ENCODE measurements around the gene CD46. TPM values are rescaled to one million over a fixed set of nuclear protein-coding genes. Genes with fewer than 3 reads are reported as not detected.
"Not testable (repeated sequence)": the region's sequence is repeated elsewhere in the genome, so short reads cannot be mapped to it uniquely, and the experiment has no call there.

The CD46 gene
- total RNA-seq, 4 donors from 2014 or later, result 153 to 197 (median 174) TPM

- ATAC-seq (ENCODE audit: low FRiP score) (no peak), DNase-seq (ENCODE audit: low spot score) (no peak)
- TF ChIP-seq CTCF (IDR thresholded peaks at IDR 0.05), result no peak
These were observed 4.2 kb downstream of the CD46 start for GRCh38 chr1:207755846-207756693.

- no peak for DNase-seq (ENCODE audit: low spot score)
- no peak for ATAC-seq (ENCODE audit: low FRiP score)
- no peak for TF ChIP-seq CTCF (IDR thresholded peaks at IDR 0.05)
These were observed 10.8 kb downstream of the CD46 start for GRCh38 chr1:207762622-207763021.

- no peak for TF ChIP-seq CTCF (IDR thresholded peaks at IDR 0.05)
- ATAC-seq (ENCODE audit: low FRiP score) (no peak), DNase-seq (ENCODE audit: low spot score) (no peak)
These were observed 11.2 kb downstream of the CD46 start for GRCh38 chr1:207763091-207763490.

DNA sequence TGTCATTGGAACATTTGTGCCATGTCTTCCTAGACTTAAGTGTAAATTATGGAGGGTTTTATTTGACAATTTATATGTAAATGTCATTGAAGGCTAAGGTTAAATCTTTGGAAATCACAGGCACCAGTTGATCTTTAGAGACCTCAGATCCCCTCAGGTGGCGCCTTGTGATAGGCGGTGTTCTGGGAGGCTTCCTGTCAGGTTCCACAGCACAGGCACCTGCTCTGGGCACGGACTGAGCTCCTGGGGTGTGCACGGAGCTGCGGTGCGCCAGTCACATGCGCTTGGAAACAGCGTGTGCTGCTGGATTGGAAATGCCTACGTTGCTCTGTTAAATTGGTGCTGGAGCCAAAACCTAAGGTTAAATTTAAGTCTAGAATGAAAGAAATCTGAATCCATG is 12.1 kb downstream of the CD46 start:
- DNase-seq (ENCODE audit: low spot score), result no peak
- no peak for TF ChIP-seq CTCF (IDR thresholded peaks at IDR 0.05)
- ATAC-seq (ENCODE audit: low FRiP score), result no peak

DNA sequence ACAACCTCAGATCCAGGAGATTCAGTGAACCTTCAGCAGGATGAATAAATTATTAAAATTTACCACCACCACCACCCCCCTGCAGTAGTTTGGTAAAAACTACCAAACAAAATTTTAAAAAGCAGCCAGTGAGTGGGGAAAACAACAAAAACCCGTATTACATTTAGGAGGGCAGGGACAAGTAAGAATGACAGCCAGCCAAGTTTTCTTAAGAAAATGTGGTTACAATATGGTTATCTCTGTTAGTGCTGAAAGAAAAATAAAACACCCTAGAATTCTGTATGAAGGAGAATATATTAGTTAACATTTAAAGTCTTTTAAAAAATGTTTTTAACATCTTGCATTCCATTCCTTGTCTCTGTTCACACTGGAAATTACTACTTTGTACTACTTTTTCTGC is 14.7 kb downstream of the CD46 start:
- TF ChIP-seq CTCF (IDR thresholded peaks at IDR 0.05), result no peak
- DNase-seq (ENCODE audit: low spot score), result no peak
- ATAC-seq (ENCODE audit: low FRiP score), result no peak

DNA sequence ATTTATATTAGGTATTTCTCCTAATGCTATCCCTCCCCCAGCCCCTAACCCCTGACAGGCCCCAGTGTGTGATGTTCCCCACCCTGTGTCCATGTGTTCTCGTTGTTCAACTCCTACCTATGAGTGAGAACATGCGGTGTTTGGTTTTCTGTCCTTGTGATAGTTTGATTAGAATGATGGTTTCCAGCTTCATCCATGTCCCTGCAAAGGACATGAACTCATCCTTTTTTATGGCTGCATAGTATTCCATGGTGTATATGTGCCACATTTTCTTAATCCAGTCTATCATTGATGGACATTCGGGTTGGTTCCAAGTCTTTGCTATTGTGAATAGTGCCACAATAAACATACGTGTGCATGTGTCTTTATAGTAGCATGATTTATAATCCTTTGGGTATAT is 18.7 kb downstream of the CD46 start:
- ATAC-seq (ENCODE audit: low FRiP score); DNase-seq (ENCODE audit: low spot score): not testable (repeated sequence)

- ATAC-seq (ENCODE audit: low FRiP score); DNase-seq (ENCODE audit: low spot score): not testable (repeated sequence)
These were observed 24.2 kb downstream of the CD46 start for GRCh38 chr1:207776045-207776444.

GRCh38 chr1:207777412-207777811 is 25.6 kb downstream of the CD46 start:
- DNase-seq (ENCODE audit: low spot score); ATAC-seq (ENCODE audit: low FRiP score): not testable (repeated sequence)
